Posterior cingulate gyrus (tissue), 11 donors: ENCODE measurements around the gene DCST1.

Source experiments
- DNase-seq, 10 donors: peaks; one replicate each; pipeline versions ENCODE4 v3.0.0 to v3.0.0-alpha.2; 2020 to 2021; ENCODE audit warnings: mixed read lengths in 3 of 10
- intact Hi-C: fragments of 100-400 bp; cut with DNase I; formaldehyde crosslinking; loops from one replicate; pipeline ENCODE4 v1.15.1; 2023

DCST1 gene

GRCh38 chr1:155048449-155049334 lies 15.1 kb downstream of the DCST1 start:
- intact Hi-C loops, result no loop called here
- DNase-seq, result no peak

- intact Hi-C loops, result loop anchor here (2.0 kb wide), 1 partner anchor 35 kb away; no protein-coding TSS in a partner anchor
- DNase-seq, result no peak
Measured at GRCh38 chr1:155049651-155050559, 16.3 kb downstream of the DCST1 start.

- DNase-seq, result peak; percentile 60 to 96 (median 81)
- intact Hi-C loops, result loop anchor here (2.0 kb wide), 1 partner anchor 34 kb away; no protein-coding TSS in a partner anchor
Measured at GRCh38 chr1:155050560-155051341, 17.1 kb downstream of the DCST1 start, which contains the start of gene ADAM15. TSS of gene ADAM15 (plus strand) at chr1:155051316. CDS start at chr1:155051387, 71 bp downstream.

DNA sequence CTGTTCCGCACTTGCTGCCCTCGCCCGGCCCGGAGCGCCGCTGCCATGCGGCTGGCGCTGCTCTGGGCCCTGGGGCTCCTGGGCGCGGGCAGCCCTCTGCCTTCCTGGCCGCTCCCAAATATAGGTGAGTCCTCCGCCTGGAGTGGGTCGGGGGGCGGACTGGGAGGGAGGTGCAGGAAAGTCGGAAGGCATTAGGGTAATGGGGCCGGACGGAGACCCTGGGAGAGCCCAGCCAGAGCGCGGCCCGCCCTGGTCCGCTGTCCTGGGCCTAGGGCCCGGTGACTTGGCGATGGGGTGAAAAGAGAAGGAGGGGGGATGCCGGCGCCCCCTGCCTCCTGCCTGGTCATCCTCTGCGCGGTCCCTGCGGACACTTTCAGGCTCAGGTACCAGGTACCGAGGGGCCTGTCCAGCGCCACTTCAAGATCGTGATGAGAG lies 17.7 kb downstream of the DCST1 start:
- intact Hi-C loops, result loop anchor here (2.0 kb wide), 1 partner anchor 33 kb away; no protein-coding TSS in a partner anchor

GRCh38 chr1:155051777-155052398 lies 18.3 kb downstream of the DCST1 start:
- DNase-seq, result peak in 5 of 10 donors; percentile 35 to 44 (median 40)
- intact Hi-C loops, result loop anchor here (2.0 kb wide), 1 partner anchor 33 kb away; no protein-coding TSS in a partner anchor

More for the DNA sequence above, 17.7 kb downstream of the DCST1 start:
- no peak for DNase-seq

DNA sequence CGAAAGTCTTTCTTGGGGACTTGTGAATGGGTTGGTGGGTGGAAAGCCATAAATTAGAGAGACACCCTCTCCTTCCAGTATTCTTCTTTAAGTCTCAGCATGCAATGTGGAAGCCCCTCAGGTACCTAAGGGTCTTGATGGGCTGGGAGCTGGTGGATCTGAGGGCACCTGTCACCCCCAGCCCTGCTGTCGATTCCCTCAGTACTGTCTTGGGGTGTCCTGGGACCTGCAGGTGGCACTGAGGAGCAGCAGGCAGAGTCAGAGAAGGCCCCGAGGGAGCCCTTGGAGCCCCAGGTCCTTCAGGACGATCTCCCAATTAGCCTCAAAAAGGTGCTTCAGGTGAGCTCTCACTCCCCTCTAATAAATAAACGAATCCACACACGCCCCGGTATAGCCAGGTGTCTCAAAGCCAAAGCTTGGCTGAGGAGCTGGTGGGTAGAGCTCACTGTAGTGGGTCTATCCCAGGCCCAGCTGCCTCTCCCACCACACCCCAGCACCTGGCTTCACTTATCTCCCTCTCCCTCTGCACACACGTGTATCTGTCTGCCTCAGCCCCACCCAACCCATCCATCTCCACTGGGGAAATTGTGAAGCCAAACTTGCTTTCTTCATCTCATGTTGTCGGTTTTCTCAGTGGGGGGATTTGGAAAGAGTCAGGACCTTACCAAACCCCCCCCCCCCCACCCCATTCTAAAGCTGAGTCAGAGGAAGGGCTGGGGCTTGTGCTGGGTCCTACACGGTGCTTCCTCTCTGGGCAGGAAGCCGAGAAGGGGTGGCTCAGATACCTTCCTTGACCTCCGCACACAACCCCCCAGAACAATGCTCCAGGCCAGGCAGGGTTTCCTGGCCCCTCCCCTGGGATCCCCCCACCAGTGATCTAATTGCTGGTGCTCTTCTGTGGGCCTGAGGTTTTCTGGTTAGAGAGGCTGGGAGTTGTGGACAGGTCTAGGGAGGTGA lies 19.1 kb downstream of the DCST1 start:
- DNase-seq, result no peak
- intact Hi-C loops, result no loop called here

GRCh38 chr1:155053531-155054105 lies 20.0 kb downstream of the DCST1 start:
- DNase-seq, result peak in 1 of 10 donors; percentile 50
- intact Hi-C loops, result no loop called here

DNA sequence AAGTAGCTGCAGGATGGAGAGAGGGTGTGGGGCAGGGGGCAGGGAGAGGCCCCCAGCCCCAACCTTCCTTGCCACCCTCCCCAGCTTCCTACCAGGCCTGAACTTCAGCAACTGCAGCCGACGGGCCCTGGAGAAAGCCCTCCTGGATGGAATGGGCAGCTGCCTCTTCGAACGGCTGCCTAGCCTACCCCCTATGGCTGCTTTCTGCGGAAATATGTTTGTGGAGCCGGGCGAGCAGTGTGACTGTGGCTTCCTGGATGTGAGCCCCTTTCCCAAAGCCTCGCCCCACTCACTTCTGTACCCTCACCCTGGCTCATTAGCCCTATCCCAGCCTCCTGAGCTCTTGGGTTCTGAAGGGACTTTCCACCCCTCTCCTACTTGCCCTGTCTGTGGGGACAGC lies 23.5 kb downstream of the DCST1 start:
- peak in 1 of 10 donors; percentile 54 for DNase-seq
- intact Hi-C loops, result no loop called here

GRCh38 chr1:155057788-155058211 lies 24.2 kb downstream of the DCST1 start:
- intact Hi-C loops, result no loop called here
- DNase-seq, result peak in 1 of 10 donors; percentile 82

GRCh38 chr1:155060736-155061135 lies 27.1 kb downstream of the DCST1 start:
- peak in 1 of 10 donors; percentile 73 for DNase-seq

DNA sequence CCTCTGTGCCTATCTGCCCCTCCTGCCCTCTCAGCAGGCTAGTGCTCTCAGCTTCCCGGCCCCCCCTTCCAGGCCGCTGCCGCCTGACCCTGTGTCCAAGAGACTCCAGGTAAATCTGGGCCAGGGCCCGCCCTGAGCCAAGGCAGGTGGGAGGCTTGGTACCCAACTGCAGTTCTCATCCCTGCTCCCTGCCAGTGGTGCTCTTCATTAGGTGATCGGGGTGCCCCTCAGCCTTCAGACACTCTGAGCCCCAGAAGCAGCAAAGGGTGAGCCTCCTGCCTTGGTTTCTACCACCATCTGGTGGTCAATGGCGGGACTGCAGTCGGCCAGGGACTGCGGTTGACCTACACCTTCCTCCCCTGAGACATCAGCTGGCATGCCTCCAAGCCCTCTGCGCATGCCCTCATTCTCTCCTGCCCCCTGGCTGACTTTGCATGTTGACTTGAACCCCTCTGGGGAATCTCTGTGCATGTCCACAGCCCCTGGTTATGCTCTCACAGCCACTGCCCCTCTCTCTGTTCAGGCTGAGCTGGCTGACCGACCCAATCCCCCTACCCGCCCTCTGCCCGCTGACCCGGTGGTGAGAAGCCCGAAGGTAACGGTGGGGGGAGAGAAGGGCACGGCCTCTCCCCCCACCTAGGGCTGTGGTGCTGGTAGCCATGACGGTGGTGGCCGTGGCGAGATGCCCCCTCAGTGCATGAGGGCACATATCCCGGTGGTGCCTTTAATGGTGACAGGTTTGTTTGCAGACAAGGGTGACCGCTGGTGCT lies 27.9 kb downstream of the DCST1 start:
- intact Hi-C loops, result loop anchor here (2.0 to 10.0 kb wide), 4 partner anchors 23 to 507 kb away; partner anchors contain the start of genes ADAR and UBE2Q1
- peak in 9 of 10 donors; percentile 71 to 96 (median 85) for DNase-seq

More at GRCh38 chr1:155060736-155061135, 27.1 kb downstream of the DCST1 start:
- intact Hi-C loops, result loop anchor here (5.0 to 10.0 kb wide), 3 partner anchors 393 to 506 kb away; partner anchors contain the start of genes ADAR and UBE2Q1

DNA sequence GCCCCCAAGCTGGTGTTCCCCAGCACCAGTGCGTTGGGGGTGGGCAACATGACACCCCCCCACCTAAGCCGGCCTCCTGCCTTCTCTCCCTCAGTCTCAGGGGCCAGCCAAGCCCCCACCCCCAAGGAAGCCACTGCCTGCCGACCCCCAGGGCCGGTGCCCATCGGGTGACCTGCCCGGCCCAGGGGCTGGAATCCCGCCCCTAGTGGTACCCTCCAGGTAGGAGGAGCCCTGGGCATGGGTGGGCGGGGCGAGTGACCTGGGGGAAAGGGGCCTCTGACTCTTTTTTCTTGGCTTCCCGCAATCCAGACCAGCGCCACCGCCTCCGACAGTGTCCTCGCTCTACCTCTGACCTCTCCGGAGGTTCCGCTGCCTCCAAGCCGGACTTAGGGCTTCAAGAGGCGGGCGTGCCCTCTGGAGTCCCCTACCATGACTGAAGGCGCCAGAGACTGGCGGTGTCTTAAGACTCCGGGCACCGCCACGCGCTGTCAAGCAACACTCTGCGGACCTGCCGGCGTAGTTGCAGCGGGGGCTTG lies 28.6 kb downstream of the DCST1 start:
- intact Hi-C loops, result loop anchor here (2.0 to 10.0 kb wide), 4 partner anchors 23 to 507 kb away; partner anchors contain the start of genes ADAR and UBE2Q1
- DNase-seq, result peak in 1 of 10 donors; percentile 57

DNA sequence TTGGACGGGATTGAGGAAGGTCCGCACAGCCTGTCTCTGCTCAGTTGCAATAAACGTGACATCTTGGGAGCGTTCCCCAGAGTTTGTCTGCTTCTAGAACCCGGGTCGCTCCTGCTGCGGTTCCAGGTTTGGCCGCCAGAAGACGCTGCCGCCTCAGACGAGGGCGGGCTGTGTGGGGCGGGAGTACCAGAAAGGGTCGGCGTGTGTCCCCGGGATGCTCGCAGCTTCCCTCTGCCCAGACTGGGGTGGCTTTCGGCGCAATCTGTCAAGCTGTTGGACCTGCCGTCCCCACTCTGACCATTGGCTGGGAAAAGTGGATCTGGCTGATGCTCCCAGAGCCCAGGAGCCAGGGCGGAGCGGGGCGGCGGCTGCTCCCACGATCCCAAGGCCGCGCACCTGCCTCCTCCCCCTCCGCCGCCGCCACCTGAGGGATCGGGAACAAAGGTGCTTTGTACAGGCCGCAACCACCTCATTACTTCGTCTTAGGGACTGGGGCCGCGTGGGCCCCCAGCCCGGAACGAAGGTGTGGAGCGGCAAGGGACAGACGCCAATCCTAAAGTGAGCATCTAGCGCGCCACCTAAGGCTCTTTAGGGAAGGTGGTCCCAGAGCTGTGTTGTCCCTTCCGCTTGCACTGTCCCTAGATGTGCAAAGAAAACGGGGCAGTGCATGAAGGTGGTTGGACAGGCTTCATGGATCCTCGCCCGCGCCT lies 29.2 kb downstream of the DCST1 start:
- intact Hi-C loops, result loop anchor here (2.0 to 10.0 kb wide), 4 partner anchors 22 to 508 kb away; partner anchors contain the start of genes ADAR and UBE2Q1
- DNase-seq, result peak in 4 of 10 donors; percentile 15 to 90 (median 64)

GRCh38 chr1:155063550-155064110 lies 30.0 kb downstream of the DCST1 start, which contains the start of gene EFNA4:
TSS of gene EFNA4 (plus strand) at chr1:155063740. CDS start at chr1:155063824, 84 bp downstream.
- intact Hi-C loops, result loop anchor here (2.0 to 10.0 kb wide), 4 partner anchors 21 to 509 kb away; partner anchors contain the start of genes ADAR and UBE2Q1

More at GRCh38 chr1:155063550-155064110, 30.0 kb downstream of the DCST1 start, which contains the start of gene EFNA4:
- DNase-seq, result peak in 7 of 10 donors; percentile 53 to 93 (median 67)
